Stimulated activated CD4-positive, alpha-beta T cell treated with anti-CD3 and anti-CD28 coated beads, Interleukin-1b, Interleukin-23, amount 100 ng/mL, for 1 hour (primary cell): ENCODE data around the gene NUBPL.
"Not testable (repeated sequence)": the region's sequence is repeated elsewhere in the genome, so short reads cannot be mapped to it uniquely, and the experiment has no call there.

Source experiments
- DNase-seq, 2 donors: peaks; one replicate each; pipeline ENCODE4 v3.0.0-alpha.2; 2020; ENCODE audit warnings: low read depth in 2 of 2

The NUBPL gene

DNA sequence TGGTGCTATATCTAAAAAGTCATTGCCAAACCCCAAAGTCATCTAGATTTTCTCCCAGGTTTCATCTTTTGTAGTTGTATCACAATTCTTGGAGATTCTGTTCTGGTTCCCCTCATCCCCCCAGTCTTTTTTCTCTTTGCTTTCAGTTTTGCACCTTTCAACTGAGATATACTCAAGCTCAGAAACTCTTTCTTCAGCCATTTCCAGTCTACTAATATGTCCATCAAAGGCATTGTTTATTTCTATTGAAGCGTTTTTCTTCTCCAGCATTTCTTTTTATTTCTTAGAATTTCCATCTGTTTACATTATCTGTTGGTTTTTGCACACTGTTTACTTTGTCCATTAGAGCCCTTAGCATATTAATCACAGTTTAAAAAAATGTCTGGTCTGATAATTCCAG lies 179.5 kb downstream of the NUBPL start:
- no peak for DNase-seq

DNA sequence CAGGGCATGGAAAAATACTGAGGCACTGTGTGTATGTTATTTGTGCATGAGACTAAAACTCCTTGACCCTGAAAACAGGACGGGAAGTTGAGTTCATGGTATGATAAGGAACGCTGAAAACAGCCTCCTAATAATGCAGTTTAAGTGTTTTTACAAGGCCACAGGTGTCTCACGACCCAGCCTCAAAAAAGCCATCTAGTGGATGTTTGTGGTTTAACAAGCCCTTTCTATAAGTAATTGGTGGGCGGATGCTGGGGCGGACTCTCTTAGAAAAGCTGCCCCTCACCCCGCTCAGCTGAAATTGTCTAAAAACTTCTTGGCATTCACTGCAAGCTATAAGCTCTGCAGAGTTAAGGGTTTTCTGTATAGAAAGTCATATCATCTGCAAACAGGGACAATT lies 184.5 kb downstream of the NUBPL start:
- no peak for DNase-seq

- no peak for DNase-seq
Measured at GRCh38 chr14:31746326-31746725, 185.1 kb downstream of the NUBPL start.

GRCh38 chr14:31749275-31749674 lies 188.1 kb downstream of the NUBPL start:
- no peak for DNase-seq

DNA sequence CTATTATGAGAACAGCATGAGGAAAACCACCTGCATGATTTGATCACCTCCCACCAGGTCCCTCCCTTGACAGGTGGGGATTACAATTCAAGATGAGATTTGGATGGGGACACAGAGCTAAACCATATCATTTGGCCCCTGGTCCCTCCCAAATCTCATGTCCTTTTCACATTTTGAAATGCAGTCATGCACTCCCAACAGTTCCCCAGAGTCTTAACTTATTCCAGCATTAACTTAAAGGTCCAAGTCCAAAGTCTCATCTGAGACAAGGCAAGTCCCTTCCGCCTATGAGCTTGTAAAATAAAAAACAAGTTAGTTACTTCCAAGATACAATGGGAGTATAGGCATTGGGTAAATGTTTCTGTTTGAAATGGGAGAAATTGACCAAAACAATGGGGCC lies 189.8 kb downstream of the NUBPL start:
- not testable (repeated sequence) for DNase-seq

DNA sequence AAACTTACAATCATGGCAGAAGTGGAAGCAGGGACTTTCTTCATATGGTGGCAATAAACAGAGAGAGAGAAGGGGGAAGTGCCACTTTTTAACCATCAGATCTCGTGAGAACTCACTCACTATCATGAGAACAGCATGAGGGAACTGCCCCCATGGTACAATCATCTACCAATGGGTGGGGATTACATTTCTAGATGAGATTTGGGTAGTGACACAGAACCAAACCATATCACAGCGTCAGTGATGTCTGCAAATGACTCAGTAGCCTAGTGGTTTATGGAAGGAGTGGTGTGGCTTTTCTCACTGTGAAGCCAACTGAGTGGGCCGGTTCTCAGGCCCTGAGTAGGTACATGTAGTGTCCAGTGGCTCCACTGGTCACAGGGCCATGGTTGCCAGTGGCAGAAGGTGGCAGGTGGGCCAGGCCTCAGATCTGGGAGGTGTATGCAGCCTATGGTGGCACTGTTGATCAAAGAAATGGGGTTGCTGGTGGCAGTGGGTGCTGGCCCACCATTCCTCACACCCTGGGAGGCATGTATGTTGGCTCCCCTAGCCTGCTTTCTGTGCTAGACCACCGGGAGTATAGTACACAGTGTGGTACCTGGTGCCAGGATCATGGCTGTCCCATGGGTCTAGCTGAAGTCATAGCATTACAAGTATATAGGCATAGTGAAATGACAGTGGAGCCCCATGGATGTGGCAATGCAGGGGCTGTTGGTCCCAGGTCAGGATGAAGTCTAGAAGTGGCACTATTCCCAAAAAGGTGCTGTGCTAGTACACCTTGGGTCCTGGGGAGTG lies 191.9 kb downstream of the NUBPL start:
- DNase-seq = no peak

GRCh38 chr14:31758941-31759340 lies 197.7 kb downstream of the NUBPL start:
- no peak for DNase-seq

DNA sequence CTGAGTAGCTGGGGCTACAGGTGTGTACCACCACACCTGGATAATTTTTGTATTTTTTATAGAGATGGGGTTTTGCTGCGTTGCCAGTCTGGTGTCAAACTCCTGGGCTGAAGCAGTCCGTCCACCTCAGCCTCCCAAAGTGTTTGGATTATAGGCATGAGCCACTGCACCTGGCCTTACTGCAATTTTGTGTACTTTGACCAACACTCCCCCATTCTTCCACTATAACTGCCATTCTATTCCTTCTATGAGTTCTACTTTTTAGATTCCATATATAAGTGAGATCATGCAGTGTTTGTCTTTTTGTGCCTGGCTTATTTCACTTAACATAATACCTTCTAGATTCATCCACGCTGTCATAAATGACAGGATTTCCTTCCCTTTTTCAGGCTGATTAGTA lies 199.1 kb downstream of the NUBPL start:
- DNase-seq = no peak

GRCh38 chr14:31761325-31761724 lies 200.1 kb downstream of the NUBPL start:
- DNase-seq = no peak

DNA sequence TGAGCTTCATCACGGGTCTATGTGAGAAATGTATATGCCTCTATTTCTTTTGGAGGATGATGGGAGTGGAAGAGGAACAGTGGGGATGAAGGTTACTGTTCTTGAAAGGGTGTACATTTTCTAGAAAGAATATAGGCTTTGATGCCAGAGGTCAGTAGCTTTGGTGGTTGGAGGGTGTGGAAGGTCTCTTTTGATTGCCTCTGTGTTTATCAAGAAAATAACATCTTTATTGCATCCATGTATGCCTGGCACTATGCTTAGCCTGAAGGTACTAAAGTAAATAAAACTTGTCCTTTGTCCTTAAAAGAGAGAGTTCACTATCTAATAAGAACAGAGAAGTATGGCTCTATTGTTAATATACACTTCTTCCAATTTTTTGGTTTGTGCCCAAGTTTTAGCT lies 201.8 kb downstream of the NUBPL start:
- no peak for DNase-seq

DNA sequence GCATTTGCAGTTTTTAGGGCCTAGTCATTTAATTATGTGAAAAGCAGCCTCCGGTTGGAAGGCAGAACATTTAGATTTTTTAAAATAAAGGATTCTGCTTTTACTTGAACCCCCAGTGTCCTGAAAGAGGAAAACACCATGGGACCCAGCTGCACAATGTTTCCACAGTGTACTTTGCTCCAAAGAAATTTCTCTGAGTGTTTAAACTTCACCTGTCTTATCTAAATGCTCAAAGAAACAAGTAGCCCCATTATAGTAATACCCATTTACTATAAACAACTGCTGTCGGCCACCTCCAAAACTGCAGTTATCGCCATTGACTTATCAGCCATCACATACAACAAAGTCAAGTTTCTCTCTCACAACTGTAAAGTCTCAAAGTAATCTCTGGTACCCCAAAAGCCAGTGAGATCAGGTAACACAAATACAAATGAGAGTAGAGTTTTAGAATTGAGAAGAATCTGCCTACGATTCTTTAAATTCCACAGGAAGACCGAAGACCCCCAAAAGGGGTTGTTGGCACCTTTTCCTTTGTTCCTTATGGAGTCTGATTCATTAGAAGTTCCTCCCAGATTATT lies 205.2 kb downstream of the NUBPL start:
- no peak for DNase-seq

DNA sequence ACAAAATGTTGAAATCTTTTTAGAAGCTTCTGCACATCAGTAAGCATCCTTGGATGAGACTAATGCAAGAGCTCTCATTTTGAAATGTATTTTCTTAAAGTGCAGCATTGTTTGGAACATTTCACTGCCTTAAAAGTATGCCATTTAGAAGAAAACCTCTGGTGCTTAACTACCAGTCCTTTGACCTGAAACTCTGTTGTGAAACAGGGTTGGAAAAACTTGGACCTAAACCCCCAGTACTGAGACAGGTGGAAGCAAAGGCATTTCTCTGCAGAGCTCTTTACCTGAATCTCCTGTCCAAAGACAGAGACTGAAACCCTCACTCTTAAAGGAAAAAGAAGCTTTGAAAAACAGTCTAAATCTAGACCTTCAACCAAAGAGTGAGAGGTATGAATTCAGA lies 207.2 kb downstream of the NUBPL start:
- DNase-seq = no peak

- DNase-seq = no peak
Measured at GRCh38 chr14:31770271-31770670, 209.1 kb downstream of the NUBPL start.

- no peak for DNase-seq
Measured at GRCh38 chr14:31774567-31774966, 213.4 kb downstream of the NUBPL start.

DNA sequence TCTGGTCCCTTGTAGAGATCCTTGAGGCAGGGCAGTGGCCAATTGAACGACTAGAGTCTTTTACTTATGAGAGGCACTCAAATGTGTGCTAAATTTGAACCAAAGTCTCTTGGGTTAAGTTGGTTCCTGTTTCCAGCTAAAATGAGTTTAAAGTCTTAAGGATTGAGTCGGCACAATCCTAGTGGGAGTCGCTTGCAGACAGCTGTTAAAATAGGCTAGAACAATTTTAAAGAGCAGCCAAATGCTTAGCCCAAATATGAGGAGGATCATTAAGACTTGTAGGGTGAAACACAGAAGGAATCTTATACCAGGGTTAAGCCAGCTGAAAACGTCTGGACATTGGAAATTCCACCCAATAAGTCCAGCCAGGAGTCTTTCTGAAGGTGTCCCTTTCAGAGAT lies 216.1 kb downstream of the NUBPL start:
- no peak for DNase-seq

GRCh38 chr14:31781578-31781977 lies 220.4 kb downstream of the NUBPL start:
- no peak for DNase-seq

DNA sequence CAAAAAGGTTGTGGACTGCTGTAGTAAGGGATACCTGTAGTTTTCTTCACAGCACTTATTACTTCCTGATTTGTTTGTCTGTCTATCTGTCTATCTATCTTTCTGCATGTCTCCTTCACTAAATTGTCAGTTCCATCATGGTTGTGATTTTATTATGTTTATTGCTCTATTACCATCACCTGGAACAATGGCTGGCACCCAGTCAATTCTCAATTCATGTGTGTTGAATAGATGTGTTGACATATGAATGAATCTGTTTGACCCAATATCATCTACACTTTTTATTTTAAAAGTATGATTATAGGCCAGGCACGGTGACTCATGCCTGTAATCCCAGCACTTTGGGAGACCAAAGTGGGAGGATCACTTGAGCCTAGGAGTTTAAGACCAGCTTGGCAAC lies 224.4 kb downstream of the NUBPL start:
- no peak for DNase-seq

GRCh38 chr14:31787377-31787776 lies 226.2 kb downstream of the NUBPL start:
- no peak for DNase-seq

- DNase-seq = no peak
Measured at GRCh38 chr14:31788340-31788739, 227.1 kb downstream of the NUBPL start.

GRCh38 chr14:31792726-31793125 lies 231.5 kb downstream of the NUBPL start:
- no peak for DNase-seq

DNA sequence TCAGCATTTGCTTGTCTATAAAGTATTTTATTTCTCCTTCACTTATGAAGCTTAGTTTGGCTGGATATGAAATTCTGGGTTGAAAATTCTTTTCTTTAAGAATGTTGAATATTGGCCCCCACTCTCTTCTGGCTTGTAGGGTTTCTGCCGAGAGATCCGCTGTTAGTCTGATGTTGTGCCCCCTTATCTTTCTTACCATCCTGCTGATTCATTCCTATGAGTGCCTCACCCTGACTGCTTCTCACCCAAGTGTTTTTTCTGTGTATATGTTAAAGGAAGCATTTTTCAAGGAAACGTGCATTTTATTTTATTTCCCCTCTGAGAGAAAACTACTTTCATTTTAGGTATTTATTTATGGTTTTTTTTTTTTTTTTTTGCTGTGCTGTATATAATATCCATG lies 236.7 kb downstream of the NUBPL start:
- not testable (repeated sequence) for DNase-seq

DNA sequence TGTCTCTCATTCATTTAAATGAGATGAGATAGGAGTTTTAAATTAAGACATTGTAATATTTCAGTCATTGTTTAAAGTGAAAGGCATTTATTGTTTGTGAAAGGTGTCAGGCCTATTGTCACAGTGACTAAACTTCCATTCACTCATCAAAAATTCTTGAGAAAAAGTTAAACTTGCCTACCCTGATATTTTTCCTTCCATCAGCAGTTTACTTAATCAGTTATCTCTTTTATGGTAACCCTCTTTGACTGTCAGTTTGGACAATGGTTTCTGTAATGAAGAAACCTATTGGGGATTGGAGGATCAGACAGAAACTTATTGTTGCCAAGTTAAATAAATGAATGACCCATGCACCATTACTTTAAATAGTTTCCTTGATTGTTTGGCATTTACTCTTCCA lies 241.6 kb downstream of the NUBPL start:
- no peak for DNase-seq

GRCh38 chr14:31806249-31806648 lies 245.0 kb downstream of the NUBPL start:
- no peak for DNase-seq
